Nucleus accumbens (tissue), 56 donors: ENCODE results near the gene PIGP.
"Not testable (repeated sequence)": the region's sequence is repeated elsewhere in the genome, so short reads cannot be mapped to it uniquely, and the experiment has no call there.

Source experiments
- DNase-seq, 56 donors: peaks; one replicate each; lab custom pipeline; 2025; lab: John Stamatoyannopoulos, UW

PIGP gene

DNA sequence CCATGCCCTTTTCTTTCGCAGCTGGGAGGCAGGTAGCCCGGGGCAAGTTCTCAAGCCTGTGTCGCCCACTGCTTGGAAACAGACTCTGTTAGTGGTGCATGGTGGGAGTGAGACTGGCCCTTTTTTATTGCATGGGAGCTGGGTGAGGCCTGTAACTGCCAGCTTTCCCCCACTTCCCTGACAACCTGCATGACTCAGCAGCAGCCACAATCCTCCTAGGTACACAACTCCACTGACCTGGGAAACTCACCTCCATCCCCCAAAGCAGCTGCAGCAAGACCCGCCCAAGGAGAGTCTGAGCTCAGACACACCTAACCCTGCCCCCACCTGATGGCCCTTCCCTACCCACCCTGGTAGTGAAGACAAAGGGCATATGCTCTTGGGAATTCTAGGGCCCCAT is 25.8 kb downstream of the PIGP start:
- DNase-seq, result no peak

DNA sequence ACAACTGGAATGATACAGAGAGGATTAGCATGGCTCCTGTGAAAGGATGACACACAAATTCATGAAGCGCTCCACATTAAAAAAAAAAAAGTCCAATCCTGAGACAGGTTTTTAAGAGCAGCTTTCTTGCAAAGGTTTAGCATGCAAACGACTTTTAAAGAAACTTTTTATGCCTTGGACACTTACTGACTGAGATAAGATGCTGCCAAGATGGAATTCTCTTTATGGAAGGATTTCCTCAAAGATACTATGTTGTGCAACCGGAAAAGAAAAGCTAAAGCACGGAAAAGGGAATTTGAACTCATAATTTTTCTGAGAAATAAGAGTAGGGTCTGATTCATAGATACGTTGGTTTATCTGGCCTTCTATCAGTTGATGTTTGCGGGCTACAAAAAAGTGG is 27.3 kb downstream of the PIGP start:
- DNase-seq, result no peak

DNA sequence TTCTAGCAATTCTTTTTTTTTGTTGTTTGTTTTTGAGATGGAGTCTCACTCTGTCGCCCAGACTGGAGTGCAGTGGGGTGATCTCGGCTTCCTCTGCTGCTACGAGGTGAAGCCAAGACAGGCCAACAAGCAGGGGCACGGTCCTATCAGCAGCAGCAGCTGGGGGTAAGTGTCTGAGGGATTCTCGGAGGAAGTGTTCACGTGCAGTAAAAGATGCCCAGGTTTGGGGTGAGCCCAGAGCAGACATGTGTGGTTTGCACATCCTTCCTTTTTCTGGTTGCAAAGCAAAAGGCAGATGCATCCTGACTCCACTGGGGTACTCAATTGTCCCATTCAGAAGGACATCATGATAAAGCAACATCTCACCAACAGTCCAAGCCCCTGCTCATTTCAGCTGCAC is 27.7 kb downstream of the PIGP start:
- DNase-seq, result no peak

DNA sequence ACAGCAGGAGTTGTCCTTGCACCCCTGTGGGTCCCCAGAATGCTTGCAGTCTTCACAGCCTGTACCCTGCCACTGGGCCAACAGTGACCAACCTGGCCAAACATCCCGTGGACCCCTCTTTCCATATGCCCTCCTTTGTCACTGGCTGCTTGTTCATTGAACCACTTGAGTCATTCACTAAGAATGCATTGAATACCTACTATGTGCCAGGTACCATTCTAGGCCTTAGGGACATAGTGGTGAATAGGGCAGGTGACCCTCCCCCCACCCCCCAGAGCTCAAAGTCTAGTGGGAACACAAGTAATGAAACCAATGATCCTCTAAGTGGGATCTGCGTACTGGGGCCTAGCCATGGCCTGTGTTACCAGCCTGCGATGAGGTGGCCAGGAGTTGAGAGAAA is 28.2 kb downstream of the PIGP start:
- no peak for DNase-seq

DNA sequence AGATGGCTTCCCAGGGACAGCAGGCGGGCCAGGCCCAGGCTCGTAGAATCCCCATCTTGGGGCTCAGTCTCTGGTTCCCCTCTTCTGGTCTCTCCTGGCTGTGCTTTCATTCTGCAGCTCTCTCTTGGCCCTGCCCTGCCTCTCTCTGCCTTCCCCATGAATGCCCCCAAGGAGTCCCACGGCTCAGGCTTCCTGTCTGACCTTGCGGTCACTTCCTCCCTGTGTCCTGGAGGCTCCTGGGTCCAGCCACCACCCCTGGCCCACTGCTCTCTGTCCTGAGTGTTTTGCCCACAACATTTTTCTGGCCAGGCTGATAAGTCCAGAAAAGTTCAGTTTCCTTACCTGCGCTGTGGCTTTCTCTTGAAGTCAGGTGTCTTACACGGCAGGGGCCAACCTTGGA is 29.1 kb downstream of the PIGP start:
- DNase-seq, result no peak

DNA sequence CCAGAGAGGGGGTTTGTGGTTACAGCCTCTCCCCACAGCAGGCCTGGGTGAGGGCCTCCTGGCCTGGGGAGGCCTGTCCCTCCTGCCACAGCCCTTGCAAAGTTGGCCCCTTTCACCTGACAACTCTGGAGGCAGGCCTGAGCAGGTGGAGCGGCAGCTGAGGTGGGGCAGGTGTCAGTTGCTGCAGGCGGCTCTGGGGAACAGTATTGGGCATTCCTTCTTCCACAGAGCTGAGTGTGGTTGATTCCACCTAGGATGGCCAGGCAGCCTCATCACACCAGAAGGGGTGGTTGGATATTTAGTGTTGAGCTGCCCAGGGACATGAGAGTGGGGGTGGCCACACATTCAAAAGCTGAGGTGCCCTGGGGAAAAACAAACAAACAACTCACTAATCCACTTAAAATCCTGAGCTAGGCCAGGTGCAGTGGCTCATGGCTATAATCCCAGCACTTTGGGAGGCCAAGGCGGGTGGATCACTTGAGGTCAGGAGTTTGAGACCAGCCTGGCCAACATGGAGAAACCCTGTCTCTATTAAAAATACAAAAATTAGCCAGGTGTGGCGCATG is 31.1 kb downstream of the PIGP start:
- DNase-seq, result no peak

DNA sequence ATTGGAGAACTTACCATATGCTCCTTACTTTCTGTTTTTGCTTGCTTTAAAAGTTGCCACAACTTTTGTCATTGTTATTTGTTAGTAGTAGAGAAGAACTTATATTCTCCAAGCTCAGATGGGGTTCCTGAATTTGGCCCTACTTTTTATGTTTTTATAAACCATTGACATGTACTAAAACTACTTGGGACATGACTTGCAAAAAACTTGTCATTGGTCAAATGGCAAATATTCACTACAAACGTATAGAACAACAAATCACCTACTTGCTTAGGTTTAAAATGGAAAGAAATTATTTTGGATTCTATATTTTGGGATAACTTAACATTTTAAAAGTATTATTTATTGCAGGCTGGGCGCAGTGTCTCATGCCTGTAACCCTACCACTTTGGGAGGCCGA is 32.7 kb downstream of the PIGP start:
- no peak for DNase-seq

DNA sequence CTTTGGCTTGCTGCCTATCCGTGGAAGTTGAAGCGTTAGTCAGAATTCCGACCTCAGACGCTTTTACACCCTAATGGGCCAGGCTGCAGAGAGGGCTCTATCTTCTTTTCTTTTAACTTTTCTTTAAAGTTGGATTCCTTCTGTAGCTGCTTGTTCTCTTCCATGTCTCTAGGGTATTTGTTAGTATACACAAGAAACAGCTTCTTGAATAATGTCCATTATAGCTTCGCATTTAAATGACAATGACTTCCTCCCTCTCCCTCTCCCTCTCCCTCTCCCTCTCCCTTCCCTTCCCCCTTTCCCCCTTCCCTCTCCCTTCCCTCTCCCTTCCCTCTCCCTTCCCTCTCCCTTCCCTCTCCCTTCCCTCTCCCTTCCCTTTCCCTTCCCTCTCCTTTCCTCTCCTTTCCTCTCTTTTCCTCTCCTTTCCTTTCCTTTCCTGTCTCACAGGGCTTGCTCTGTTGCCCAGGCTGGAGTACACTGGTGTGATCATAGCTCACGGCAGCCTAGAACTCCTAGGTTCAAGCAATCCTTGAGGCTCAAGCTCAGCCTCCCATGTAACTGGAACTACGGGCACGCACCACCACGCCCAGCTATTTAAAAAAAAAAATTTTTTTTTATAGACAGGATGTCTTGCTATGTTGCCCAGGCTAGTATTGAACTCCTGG is 33.3 kb downstream of the PIGP start:
- no peak for DNase-seq

DNA sequence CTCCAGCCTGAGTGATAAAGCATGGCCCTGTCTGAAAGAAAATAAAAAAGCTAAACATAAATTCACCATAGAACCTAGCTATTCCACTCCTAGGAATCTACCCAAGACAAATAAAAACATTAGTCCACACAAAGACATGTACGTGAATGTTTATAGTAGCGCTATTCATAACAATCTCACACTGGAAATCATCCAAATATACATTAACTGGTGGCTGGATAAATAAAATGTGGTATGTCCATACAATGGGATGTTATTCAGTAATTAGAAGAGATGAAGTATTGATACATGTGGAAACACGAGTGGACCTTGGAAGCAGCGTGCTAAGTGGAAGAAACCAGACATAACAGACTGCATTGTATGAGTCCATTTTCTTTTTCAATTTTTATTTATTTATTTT is 36.7 kb downstream of the PIGP start:
- no peak for DNase-seq

DNA sequence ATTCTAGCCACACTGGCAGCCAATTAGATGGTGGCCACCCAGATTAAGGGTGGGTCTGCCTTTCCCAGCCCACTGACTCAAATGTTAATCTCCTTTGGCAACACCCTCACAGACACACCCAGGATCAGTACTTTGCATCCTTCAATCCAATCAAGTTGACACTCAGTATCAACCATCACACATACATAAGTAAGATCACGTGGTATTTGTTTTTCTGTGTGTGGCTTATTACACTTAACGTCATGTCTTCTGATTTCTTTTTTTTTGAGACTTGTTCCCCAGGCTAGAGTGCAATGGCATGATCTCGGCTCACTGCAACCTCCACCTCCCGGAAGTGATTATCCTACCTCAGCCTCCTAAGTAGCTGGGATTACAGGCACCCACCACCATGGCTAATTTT is 38.5 kb downstream of the PIGP start:
- not testable (repeated sequence) for DNase-seq

DNA sequence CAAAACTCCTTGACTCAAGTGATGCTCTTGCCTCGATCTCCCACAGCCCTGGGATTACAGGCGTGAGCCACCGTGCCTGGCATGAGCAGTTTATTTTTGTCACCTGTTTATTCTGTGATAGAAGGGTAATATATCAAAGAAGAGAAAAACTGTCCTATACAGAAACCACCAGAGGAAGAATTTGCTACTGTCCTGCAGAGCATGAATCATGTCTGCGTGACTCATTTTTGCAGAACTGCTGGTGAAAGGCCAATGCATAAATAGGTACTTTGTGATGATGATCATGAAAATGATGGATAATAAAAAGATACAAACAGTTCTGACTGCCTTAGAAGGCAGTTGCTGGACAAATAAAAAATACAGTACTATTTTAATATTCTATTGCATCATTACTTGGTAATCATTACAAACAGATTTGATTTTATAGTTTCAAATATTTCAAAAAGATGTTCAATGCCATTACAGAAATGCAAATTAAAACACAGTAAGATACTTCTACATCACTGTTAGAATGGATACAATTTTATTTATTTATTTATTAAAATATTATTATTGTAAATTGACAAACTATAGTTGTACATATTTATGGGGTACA is 39.9 kb downstream of the PIGP start:
- DNase-seq, result peak in 1 of 56 donors; percentile 17

DNA sequence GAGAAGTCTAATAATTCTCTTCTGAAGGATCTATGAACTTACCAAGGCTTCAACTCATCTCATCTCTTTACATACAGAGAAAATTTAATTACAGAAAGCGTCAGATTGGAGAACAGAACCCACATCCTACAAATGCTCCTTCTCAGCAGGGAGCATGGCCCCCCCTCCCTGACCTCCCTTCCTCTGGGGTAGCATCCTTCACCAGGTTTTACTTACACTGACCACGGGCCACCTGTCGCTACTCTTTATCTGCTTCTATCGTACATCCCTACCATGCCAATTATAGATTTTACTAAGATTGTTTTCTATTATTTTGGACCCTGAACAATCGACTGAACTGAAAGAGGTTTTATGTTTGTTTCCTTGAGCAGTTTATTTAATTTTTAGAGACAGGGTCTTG is 40.6 kb downstream of the PIGP start:
- DNase-seq, result no peak

DNA sequence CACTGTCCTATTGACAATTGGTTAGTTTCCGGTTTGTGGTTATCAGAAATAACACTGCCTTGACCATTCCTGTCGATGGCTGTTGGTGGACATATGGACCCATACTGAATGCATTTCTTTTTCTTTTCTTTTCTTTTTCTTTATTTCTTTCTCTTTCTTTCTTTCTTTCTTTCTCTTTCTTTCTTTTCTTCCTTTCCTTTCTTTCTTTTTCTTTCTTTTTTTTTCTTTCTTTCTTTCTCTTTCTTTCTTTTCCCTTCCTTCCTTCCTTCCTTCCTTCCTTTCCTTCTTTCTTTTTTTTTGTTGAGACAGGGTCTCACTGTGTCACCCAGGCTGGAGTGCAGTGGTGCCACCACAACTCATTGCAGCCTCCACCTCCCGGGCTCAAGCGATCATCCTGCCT is 42.0 kb downstream of the PIGP start:
- no peak for DNase-seq

DNA sequence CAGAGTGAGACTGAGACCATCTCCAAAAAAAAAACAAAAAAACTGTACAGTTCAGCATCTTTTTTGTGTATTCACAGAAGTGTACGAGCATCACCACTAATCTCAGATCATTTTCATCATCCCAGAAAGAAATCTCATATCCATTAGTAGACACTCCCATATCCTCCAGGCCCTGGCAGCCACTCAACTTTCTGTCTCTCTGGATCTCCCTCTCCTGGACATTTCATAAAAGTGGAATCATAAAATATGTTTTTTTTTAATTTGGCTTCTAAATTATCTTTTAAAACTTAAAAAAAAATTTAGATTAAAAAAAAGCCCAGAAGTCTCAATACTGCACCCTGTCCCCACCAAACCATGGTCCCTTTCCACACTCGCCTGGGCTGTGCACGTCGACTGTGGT is 44.3 kb downstream of the PIGP start:
- no peak for DNase-seq

DNA sequence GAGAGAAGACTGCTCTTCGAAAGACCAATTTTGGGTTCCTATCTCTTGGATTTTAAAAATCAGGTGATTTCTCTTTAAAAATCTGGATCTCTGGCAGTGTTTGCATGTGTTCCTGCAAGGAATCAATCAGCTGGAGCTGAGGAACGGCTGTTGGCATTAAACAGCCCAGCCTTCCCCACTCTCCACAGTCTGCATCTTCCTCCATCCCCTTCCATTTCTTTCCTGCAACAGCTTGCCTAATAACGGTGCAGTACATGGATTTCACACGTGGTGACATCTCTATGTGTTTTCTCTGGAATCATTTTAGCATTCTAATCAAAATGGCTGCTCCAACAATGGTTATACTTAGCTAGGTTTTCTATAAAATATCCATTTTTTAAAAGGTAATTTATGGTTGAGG is 46.4 kb downstream of the PIGP start:
- peak in 3 of 56 donors; percentile 11 to 16 (median 14) for DNase-seq

DNA sequence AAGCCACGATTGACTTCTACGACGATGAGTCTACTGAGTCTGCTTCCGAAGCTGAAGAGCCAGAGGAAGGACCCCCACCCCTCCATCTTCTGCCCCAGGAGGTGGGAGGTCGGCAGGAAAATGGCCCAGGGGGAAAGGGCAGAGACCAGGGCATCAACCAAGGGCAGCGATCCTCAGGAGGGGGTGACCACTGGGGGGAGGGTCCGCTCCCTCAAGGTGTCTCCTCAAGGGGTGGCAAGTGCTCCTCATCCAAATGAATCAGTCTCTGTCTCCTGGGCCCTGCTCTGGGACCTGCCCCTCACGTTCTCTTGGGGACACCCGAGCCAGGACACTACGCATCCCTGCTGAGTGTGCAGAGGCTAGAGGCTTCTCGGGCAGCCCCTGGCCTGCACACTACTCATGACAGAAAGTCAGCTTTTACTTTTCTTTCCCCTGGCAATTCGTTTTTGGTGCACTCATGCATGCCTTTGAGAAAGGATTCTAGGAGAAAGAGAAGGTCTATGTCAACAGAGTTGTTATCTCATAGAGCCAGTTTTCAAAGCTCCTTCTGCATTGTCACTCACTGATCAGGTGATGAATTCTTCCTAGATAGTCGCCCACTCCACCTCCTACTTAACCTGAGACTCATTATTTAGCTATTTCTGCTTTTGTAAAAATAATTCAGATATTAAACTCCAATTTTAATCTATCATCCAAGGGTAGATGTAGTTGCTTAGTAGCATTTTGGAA is 54.8 kb downstream of the PIGP start:
- peak in 3 of 56 donors; percentile 4 to 40 (median 5) for DNase-seq
